GM21423 (cell line): ENCODE data around the gene TMC2.

Source experiments
- ATAC-seq: cut with Tn5 transposase; IDR thresholded peaks from one replicate; pipeline ENCODE4 v1.9.1; 2021; ENCODE audit warnings: mild to moderate bottlenecking, moderate library complexity; ENCODE audit not compliant: unreplicated experiment

The TMC2 gene

DNA sequence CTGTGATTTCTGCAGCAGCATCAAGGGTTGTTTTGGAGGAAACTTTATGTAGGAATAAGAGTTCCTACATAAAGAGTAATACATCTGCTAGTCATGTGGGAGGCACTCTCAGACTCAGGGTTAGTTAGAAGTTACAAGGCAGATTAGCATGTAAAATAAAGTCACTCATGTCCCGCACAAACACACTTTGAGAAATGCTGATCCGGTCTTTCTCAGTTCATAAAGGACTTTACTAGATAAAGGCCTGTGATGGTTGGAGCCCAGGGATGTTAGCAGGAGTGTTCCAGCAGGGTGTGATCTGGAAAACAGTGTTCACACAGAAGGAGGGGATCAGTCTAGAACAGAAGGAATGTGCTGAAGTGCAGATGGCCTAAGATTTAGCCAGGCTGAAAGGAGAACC, 83.0 kb downstream of the TMC2 start:
- no peak for ATAC-seq

DNA sequence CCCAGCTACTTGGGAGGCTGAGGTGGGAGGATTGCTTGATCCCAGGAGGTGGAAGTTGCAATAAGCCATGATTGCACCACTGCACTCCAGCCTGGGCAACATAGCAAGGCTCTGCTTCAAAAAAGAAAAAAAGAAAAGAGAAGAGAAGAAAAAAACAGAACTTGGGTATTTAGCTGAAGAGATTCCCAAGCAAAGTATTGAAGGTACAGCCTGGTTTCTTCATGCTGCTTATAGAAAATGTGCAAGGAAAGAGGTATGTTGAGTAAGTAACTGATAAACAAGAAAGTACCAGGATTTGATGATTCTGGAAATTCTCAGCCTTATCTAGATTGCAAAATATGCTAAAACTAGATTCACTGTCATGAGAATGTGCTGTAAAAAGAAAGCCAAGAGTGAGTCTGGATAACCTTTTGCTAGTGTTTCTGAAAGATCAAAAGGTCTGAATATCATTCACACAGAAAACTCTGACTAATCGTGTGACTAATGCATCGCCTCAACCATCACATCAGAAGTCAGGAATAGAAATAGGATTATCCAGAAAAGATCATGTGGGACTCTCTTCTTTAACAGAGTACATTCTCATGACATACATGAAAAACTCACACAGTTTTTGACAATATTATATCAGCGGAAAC, 83.7 kb downstream of the TMC2 start:
- ATAC-seq, result no peak

DNA sequence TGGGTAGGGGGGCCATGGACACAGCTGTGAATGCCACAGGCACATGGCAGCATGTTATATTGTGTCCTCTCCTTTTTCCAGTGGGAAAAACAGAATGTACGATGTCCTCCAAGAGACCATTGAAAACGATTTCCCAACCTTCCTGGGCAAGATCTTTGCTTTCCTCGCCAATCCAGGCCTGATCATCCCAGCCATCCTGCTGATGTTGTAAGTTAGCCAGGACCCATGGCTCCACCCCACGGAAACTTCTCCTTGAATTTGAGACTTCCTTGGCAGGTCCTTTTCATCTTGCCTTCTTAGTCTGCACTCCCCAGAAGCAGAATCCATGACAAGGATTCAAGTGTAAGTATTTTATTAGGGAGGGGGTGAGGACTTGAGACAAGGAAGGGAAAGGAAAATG, 87.8 kb downstream of the TMC2 start:
- ATAC-seq, result no peak

DNA sequence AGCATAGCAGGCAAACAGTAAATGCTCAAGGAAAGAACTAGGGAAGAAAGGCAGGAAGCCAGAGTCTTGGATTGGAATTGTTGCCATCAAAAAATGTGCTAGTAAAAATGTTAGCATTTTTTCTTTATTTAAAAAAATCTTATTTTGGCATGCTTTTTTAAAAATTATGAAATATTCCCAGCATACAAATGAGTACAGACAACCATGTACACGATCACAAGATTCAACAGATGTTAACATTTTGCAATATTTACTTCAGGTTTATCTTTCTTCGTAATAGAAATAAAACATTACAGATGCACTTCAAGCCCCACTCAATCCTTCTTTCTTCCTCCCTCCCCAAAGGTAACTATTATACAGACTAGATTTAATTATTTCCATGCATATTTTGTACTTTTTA, 88.7 kb downstream of the TMC2 start:
- ATAC-seq, result no peak

DNA sequence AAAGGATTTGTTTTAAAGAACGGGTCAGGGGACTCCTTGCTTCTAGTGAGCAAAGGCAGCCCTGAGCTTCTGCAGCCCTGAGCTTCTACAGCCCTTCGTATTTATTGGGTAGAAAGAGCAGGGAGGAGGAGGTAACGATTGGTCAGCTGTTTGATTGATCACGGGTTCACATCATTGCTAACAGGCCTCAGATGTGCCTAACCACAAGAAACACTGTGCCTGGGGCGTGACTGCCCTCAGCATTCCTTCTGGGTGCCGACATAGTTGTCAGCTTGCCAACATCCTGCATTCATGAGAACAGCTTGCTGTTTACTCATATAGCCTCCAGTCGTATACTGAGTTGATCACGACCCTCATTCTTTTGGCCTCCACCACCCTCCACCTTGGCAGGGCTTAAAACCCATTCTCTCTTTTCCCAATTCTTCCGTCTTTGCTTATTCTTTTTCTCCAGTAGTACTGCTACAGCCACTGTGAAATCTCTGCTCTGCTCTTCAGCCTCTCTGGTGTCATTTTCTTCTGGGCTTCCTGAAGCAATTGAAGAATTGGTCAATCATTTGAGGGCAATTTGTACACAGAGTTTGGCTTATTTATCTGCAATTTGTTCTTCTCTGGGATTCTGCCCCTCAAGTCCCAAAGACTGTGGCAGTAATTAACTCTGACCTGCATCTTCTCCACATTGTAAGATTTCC, 90.6 kb downstream of the TMC2 start:
- no peak for ATAC-seq

DNA sequence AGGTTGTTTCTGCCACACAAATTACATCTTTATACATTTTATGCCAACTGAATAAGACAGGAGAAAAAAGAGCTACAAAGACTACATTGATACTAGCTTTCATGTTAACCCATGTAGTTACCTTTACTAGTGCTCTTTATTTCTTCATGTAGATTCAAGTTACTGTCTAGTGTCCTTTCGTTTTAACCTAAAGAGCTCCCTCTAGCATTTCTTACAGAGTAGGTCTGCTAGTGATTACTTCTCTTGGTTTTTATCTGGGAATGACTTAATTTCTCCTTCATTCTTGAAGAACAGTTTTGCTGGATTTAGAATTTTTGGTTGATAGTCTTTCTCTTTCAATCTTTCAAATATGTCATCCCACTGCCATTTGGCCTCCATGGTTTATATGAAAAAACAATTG, 94.9 kb downstream of the TMC2 start:
- ATAC-seq, result no peak

DNA sequence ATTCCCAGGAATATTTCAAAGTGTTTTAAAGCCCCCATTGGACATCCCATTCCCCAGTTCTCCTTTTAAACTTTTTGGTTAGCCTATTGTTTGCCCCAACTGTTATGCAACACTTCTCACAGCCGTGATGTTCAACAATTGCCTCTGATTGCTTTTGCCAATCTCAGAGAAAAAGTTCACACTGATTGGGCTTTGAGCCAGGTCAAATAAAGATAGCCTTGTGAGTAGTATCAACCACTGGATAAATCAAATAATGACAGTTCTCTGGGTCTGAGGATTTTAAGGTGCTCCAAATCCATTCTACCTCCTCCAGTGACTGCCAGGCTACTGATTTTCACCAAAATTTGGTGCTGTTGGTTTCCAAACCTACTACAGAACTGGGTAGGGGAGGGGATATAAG, 97.0 kb downstream of the TMC2 start:
- no peak for ATAC-seq

DNA sequence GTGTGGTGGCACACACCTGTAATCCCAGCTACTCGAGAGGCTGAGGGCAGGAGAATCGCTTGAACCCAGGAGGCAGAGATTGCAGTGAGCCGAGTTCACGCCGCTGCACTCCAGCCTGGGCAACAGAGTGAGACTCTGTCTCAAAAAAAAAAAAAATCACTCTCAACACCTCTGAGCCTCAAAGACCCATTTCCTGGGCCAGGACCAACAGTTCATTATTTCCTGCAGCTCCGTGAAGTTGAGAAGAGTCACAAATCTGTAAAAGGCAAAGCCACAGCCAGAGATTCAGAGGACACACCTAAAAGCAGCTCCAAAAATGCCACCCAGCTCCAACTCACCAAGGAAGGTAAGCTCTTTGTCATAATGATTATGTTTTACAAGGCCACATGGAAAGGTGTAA, 100.9 kb downstream of the TMC2 start:
- ATAC-seq, result no peak

DNA sequence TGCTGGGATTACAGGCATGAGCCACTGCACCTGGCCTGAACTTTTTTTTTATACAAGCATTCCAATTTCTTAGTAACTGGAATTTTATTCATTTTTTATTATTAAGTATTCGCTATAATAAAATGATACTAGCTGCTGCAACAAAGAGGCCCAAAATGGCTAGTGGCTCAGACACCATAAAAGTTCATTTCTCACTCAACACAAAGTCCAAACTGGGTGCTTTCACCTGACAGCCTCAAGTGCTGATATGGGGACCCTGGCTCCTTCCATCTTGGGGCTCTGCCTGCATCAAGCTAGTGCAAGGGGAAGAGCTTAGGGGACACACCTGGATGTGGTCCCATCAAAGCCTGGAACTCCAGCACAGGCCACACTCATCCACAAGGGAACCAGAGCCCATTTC, 103.9 kb downstream of the TMC2 start:
- no peak for ATAC-seq

DNA sequence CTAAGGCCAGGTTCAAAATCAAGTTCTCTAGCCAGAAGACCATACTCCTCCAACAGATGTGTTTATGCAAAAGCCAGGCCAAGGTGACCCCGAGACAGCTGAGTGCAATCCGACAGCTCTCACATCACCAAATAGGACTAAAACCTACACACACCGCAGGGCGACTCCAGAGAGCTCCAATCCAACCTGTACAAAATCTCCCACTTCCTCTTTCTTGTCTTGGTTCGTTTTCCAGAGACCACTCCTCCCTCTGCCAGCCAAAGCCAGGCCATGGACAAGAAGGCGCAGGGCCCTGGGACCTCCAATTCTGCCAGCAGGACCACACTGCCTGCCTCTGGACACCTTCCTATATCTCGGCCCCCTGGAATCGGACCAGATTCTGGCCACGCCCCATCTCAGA, 104.5 kb downstream of the TMC2 start:
- no peak for ATAC-seq

DNA sequence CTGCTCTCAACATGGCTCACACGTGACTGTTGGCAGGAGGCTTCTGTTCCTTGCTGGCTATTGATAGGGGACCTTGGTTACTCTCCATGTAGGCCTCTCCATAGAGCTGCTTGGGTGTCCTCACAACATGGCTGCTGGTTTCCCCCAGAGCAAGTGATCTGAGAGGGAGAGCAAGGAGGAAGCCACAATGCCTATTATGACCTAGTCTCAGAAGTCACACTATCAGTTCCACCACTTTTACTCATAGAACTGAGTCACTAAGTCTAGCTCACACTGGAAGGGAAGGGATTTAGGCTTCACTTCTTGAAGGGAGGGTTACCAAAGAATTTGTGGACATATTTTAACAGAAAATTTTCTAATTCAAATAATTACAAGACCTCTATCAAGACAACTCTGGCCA, 107.3 kb downstream of the TMC2 start:
- ATAC-seq, result no peak

DNA sequence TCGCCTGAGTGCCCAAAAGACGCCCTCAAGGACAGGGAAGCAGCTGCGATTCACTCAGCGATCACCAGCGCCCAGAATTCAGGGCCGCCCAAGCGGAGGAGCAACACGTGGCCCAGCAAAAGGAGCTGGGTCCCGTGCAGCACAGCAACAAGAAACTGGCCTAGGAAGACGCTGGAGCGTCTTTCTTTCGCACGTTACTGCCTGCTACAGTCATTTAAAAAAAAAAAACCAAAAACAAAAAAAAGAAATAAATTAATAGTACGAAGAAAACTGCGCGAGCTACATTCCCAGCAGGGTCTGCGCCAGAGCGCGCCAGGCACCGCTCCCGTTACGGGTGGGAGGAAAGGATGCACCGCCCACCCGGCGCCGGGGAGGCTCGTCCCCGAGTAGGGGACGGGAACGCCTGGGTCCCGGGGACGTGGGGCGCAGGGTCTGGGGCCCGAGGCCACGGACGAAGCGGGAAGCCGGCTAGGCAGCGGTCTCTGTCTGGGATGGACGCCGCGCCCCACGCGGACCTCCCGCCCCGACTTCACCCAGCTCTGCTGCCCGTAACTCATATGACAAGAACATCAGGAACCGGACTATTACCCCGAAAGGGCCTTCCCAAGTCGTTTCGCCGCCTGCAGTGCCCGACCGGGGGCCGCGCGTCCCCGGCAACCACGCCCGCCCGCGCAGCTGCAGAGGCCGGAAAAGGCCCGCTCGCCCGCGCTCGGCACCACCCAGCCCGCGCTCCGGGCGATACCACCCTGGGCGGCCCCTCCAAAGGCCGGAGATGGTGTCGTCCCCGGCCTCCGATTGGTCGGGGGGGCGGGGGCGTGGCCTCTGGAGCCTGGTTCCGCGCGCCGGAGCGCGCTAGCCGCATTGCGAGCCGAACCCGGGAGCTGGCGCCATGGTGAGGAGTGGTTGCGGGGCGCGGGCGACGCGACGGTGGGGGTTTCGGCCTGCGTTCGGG, 115.7 kb downstream of the TMC2 start, which contains the start of gene NOP56:
Gene NOP56, plus strand, starts transcription at position 861 of the 952 bp plus-strand sequence. Its CDS starts 29 bp downstream, at position 890.
- peak; percentile 86 for ATAC-seq

DNA sequence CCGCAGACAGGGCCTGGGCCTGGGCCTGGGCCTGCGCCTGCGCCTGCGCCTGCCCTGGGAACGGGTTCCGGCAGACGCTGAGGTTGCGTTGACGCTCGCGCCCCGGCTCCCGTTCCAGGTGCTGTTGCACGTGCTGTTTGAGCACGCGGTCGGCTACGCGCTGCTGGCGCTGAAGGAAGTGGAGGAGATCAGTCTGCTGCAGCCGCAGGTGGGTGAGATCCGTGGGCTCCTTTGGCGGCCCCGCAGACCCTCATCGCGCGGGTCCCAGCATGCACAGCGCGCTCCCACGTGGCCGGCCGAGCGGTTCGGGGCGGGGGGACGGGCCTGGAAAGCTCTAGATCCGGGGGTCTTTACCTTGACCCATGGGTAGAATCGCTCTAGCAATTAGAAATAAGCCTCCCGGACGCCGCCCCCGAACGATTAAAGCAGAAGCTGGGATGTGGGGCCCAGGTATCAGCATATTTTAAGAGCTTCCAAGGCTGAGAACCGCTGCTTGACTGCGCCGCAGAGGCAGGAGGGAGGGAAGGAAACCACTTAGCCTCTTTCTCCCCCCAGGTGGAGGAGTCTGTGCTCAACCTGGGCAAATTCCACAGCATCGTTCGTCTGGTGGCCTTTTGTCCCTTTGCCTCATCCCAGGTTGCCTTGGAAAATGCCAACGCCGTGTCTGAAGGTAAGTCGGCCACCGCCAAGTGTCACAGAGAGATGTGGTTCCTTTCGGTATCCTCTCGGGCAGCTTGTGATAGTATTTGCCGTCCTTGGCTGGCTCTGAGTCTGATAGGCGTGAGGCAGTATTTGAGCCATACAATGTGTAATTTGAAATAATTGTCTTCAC, 116.6 kb downstream of the TMC2 start:
- ATAC-seq, result peak; percentile 36

DNA sequence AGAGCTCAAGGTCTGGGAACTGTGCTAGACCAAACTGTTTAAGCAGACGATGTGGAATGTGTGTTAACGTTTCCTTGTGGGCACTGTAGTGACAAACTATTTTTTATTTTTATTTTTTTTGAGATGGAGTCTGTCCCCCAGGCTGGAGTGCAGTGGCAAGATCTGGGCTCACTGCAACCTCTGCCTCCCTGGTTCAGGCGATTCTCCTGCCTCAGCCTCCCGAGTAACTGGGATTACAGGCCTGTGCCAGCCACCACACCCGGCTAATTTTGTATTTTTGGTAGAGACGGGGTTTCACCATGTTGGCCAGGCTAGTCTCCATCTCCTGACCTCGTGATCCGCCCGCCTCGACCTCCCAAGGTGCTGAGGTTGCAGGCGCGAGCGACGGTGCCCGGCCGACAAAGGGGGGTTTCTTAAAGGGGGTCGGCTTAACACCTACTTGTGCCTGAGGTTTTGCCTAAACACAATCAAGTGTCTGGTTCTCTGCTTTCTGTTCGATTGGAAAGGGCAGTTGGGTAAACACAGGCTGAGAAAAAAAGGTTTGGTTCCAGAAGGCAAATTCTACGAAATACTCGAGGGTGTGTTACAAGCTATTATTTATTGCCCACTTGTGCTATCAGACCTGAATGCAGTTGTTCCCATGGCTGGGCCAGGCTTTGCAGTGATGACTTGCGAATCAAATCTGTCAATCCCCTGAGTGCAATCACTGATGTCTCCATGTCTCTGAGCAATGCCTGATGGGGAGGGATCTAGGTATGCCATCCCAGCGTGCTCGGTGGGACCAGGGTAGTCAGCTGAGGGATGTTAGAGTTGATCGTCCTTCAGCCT, 117.4 kb downstream of the TMC2 start:
- ATAC-seq, result no peak

DNA sequence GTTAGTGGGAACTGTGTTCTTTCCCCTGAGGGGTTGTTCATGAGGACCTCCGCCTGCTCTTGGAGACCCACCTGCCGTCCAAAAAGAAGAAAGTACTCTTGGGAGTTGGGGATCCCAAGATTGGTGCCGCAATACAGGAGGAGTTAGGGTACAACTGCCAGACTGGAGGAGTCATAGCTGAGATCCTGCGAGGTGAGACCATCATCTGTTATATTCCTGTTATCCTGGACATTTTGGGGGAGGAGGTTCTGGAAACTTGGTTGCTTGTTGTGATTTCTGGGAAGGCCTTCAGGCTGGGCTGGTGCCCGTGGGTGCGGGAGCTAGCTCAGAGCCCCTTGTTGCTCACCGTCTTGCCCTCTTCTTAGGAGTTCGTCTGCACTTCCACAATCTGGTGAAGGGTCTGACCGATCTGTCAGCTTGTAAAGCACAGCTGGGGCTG, 118.0 kb downstream of the TMC2 start:
- no peak for ATAC-seq

DNA sequence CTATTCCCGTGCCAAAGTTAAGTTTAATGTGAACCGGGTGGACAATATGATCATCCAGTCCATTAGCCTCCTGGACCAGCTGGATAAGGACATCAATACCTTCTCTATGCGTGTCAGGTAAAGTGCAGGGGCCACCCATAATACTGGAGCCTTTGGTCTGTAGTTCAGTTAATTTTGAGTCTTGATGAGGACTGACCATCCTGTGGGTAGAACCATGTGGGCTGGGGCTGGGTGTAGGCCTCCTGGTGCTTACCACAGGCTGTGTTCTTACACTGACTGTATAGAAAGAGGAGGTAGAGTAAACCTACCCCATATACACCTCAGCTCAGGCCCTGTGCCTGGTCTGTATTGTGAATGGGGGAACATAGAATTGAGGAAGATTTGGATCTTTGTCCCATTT, 118.5 kb downstream of the TMC2 start:
- no peak for ATAC-seq

DNA sequence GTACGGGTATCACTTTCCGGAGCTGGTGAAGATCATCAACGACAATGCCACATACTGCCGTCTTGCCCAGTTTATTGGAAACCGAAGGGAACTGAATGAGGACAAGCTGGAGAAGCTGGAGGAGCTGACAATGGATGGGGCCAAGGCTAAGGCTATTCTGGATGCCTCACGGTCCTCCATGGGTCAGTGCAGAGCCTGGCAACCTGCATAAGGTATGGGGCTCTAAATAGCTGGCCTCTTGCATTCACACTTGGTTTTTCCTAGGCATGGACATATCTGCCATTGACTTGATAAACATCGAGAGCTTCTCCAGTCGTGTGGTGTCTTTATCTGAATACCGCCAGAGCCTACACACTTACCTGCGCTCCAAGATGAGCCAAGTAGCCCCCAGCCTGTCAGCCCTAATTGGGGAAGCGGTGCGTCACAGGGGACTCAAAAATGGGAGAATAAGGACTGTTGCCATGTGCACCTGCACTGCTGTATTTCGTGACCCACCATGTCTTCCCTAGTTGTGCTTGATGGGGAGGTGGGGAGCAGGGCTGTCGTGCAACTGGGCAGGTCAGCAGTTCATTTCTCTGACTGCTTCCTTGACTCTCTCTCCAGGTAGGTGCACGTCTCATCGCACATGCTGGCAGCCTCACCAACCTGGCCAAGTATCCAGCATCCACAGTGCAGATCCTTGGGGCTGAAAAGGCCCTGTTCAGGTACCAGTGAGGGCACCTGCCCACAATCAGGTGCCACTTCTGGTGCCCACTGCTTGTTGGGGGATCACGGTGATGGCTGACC, 119.2 kb downstream of the TMC2 start:
- ATAC-seq, result no peak

DNA sequence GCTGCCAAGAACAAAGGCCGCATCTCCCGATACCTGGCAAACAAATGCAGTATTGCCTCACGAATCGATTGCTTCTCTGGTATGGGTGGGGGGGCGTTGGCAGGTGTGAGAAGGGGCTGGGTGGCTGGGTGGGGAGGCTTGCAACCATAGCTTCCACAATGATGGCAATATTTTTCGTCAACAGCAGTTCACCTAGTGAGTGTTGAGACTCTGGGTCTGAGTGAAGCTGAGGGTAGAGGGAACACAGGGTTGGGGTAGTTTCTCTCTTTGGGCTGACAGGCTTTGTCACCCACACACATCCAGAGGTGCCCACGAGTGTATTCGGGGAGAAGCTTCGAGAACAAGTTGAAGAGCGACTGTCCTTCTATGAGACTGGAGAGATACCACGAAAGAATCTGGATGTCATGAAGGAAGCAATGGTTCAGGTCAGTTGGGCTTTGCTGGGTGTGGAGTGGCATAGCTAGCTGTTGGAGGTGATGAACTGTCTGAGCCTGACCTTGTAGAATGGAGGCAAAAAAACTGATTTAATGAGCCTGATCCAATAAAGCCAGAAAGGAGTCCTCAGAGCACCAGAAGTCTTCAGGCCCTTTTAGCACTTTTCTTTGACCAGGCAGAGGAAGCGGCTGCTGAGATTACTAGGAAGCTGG, 120.2 kb downstream of the TMC2 start:
- no peak for ATAC-seq

DNA sequence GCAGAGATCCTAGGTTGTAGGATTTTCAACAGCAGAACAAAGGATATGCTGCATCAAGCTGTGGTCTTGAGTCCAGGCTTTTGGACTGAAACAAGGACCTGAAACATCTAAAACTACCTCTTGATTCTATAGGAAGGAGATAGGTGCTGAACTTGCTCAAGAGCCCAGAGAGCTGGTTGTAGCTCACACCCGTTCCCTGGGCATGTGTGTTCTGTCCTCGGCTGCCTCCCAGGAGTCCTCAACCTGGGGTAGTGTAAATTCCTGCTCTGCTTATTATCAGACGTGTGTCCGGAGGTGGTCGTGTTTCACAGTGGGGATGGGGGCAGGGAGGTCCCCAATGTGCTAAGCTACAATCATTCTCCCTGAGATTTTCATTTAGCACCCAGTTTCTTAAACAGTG, 120.9 kb downstream of the TMC2 start:
- no peak for ATAC-seq
